Osteocyte (in vitro differentiated cells): ENCODE measurements around the gene DMD. TPM values are rescaled to one million over a fixed set of nuclear protein-coding genes. Genes with fewer than 3 reads are reported as not detected.

Source experiments
- DNase-seq: peaks from one replicate; pipeline ENCODE4 v3.0.0; 2021; ENCODE audit warnings: mixed read lengths; ENCODE audit not compliant: unreplicated experiment; ENCODE audit errors: extremely low spot score
- H3K27ac Mint-ChIP-seq: one replicate; pipeline ENCODE4 v1.8.0; 2021; ENCODE audit warnings: mild to moderate bottlenecking, mixed read lengths; ENCODE audit not compliant: unreplicated experiment
- H3K27me3 Mint-ChIP-seq: one replicate; pipeline ENCODE4 v1.8.0; 2021; ENCODE audit warnings: mixed read lengths; ENCODE audit not compliant: unreplicated experiment
- H3K36me3 Mint-ChIP-seq: one replicate; pipeline ENCODE4 v1.8.0; 2021; ENCODE audit warnings: mixed read lengths; ENCODE audit not compliant: unreplicated experiment
- H3K4me1 Mint-ChIP-seq: one replicate; pipeline ENCODE4 v1.8.0; 2021; ENCODE audit warnings: mixed read lengths; ENCODE audit not compliant: unreplicated experiment
- H3K4me3 Mint-ChIP-seq: one replicate; pipeline ENCODE4 v1.8.0; 2021; ENCODE audit warnings: mild to moderate bottlenecking, moderate library complexity, mixed read lengths; ENCODE audit not compliant: unreplicated experiment
- H3K9me3 Mint-ChIP-seq: one replicate; pipeline ENCODE4 v1.8.0; 2021; ENCODE audit warnings: mixed read lengths; ENCODE audit not compliant: unreplicated experiment
- CTCF ChIP-seq: fragments of 200-600 bp; sonication (generic); IDR thresholded peaks from 2 replicates; pipeline ENCODE4 v1.5.0; 2021; ENCODE audit warnings: antibody characterized with exemption, mild to moderate bottlenecking, moderate library complexity
- total RNA-seq: library from RNA; stranded (reverse); gene quantifications from 2 replicates; pipeline ENCODE4 v1.2.1, GENCODE V29; 2021

DMD gene
- total RNA-seq, 1 donor from 2014 or later: 317 TPM

GRCh38 chrX:31838617-31839016 lies 1372.7 kb downstream of the DMD start:
- TF ChIP-seq CTCF: no peak
- DNase-seq: no peak
- Mint-ChIP-seq H3K9me3 (peaks cover 4% of the 10 kb centered on the region), H3K4me3 (no peak overlapping the region), H3K27me3 (no peaks in the 10 kb centered on the region), H3K36me3 (no peaks in the 10 kb centered on the region), H3K27ac (no peak overlapping the region), H3K4me1 (no peaks in the 10 kb centered on the region)

- H3K36me3 Mint-ChIP-seq: no peaks in the 10 kb centered on the region
- DNase-seq: no peak
- peaks cover 4% of the 10 kb centered on the region for H3K4me1 Mint-ChIP-seq
- H3K4me3 Mint-ChIP-seq: no peak overlapping the region
- no peak overlapping the region for H3K27ac Mint-ChIP-seq
- TF ChIP-seq CTCF: no peak
- no peaks in the 10 kb centered on the region for H3K9me3 Mint-ChIP-seq
- H3K27me3 Mint-ChIP-seq: no peaks in the 10 kb centered on the region
Measured at GRCh38 chrX:31837445-31838049, 1373.8 kb downstream of the DMD start.

- Mint-ChIP-seq H3K36me3 (no peaks in the 10 kb centered on the region), H3K27ac (no peak overlapping the region), H3K27me3 (no peaks in the 10 kb centered on the region), H3K4me1 (peaks cover 11% of the 10 kb centered on the region), H3K9me3 (no peaks in the 10 kb centered on the region), H3K4me3 (no peak overlapping the region)
- no peak for TF ChIP-seq CTCF
- DNase-seq: no peak
Measured at GRCh38 chrX:31836479-31836878, 1374.9 kb downstream of the DMD start.

- no peak overlapping the region for H3K27ac Mint-ChIP-seq
- no peak for DNase-seq
- H3K27me3 Mint-ChIP-seq: no peaks in the 10 kb centered on the region
- H3K9me3 Mint-ChIP-seq: no peaks in the 10 kb centered on the region
- H3K4me1 Mint-ChIP-seq: peaks cover 11% of the 10 kb centered on the region
- no peak overlapping the region for H3K4me3 Mint-ChIP-seq
- TF ChIP-seq CTCF: no peak
- H3K36me3 Mint-ChIP-seq: no peaks in the 10 kb centered on the region
Measured at GRCh38 chrX:31832263-31832662, 1379.1 kb downstream of the DMD start.

- DNase-seq: no peak
- H3K36me3 Mint-ChIP-seq: no peaks in the 10 kb centered on the region
- no peak for TF ChIP-seq CTCF
- H3K9me3 Mint-ChIP-seq: no peaks in the 10 kb centered on the region
- no peaks in the 10 kb centered on the region for H3K27me3 Mint-ChIP-seq
- no peak overlapping the region for H3K27ac Mint-ChIP-seq
- H3K4me3 Mint-ChIP-seq: no peak overlapping the region
- peaks cover 17% of the 10 kb centered on the region for H3K4me1 Mint-ChIP-seq
Measured at GRCh38 chrX:31820430-31821210, 1390.7 kb downstream of the DMD start.
